Posterior cingulate gyrus (tissue), 11 donors: ENCODE results near the gene PRSS2.
A peak's percentile ranks its signal among the peaks of the same experiment; 100 is the strongest.

Source experiments
- DNase-seq, 10 donors: peaks; one replicate each; pipeline versions ENCODE4 v3.0.0 to v3.0.0-alpha.2; 2020 to 2021; ENCODE audit warnings: mixed read lengths in 3 of 10
- intact Hi-C: fragments of 100-400 bp; cut with DNase I; formaldehyde crosslinking; loops from one replicate; pipeline ENCODE4 v1.15.1; 2023

The PRSS2 gene

DNA sequence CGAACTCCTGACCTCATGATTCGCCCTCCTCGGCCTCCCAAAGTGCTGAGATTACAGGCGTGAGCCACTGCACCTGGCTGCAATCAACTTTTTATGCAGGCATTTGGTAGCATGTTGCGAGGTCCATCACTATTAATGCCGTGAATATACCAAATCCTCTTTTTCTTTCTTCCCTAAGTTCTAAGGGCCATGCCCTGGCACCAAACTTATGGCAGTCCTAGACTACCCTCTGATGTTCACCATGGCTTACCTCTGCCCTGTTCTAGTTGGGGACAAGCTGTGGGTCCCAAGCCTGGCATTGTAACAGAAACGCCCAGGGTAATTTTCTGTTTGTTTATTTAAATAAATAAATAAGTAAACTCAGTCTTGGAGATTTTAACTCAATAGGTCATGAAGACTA, 13.3 kb downstream of the PRSS2 start:
- peak in 1 of 10 donors; percentile 17 for DNase-seq
- intact Hi-C loops: loop anchor here (5.0 kb wide), 1 partner anchor 67 kb away; no protein-coding TSS in a partner anchor

DNA sequence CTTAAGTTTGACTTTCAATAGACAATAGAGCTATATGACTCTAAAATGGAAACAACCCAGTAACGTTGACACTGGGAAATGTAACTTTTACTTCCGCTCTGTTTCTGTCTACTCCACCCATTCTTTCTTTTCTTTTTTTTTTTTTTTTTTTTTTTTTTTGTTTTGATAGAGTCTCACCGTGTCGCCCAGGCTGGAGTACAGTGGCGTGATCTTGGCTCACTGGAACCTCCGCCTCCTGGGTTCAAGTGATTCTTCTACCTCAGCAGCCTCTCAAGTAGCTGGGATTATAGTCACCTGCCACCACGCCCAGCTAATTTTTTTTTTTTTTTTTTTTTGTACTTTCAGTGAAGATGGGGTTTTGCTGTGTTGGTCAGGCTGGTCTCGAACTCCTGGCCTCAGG, 13.9 kb downstream of the PRSS2 start:
- peak in 1 of 10 donors; percentile 40 for DNase-seq
- intact Hi-C loops: loop anchor here (5.0 kb wide), 1 partner anchor 67 kb away; no protein-coding TSS in a partner anchor

DNA sequence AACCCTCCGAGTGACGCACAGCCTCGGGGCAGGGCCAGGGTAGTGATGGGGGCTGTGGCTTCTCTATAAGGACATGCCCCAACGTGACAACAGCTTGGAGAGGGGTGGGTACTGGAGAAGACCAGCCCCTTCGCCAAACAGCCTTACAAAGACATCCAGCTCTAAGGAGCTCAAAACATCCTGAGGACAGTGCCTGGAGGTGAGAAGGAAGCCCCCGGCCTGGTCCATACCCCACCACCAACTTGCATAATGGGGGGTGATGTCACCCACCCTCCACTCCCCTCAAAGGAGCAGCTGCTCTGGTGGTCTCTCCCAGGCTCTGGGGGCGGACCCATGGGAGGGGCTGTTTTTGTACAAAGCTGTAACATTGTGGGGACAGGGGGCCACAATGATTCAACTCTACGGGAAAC, 15.1 kb downstream of the PRSS2 start:
- peak in 1 of 10 donors; percentile 35 for DNase-seq
- intact Hi-C loops: no loop called here

DNA sequence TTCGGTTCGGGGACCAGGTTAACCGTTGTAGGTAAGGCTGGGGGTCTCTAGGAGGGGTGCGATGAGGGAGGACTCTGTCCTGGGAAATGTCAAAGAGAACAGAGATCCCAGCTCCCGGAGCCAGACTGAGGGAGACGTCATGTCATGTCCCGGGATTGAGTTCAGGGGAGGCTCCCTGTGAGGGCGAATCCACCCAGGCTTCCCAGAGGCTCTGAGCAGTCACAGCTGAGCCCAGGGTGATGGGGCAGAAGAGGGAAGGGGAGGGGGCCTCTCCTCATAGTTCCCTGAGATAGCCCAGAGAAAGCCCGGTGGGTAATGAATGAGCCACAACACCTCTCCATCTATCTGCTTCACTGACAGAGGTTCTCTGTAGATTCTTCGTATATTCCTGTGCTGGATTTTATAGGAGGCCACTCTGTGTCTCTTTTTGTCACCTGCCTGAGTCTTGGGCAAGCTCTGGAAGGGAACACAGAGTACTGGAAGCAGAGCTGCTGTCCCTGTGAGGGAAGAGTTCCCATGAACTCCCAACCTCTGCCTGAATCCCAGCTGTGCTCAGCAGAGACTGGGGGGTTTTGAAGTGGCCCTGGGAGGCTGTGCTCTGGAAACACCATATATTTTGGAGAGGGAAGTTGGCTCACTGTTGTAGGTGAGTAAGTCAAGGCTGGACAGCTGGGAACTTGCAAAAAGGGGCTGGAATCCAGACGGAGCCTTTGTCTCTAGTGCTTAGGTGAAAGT, 16.4 kb downstream of the PRSS2 start:
- intact Hi-C loops: no loop called here

DNA sequence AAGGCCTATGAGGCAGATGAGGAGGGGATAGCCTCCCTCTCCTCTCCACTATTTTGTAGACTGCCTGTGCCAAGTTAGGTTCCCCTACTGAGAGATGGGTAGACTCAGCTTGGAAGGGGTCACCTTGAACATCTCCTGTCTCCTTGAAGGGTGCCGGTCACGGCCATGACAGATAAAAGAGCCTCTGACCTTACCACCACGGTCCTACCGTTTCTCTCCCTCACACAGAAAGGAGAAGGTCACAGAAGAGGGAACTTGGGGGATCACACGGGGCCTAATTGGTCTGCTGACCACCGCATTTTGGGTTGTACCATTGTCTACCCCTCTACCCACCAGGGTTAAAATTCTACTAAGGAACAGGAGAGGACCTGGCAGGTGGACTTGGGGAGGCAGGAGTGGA, 17.0 kb downstream of the PRSS2 start:
- intact Hi-C loops: no loop called here
- no peak for DNase-seq

More for the DNA sequence above, 16.4 kb downstream of the PRSS2 start:
- peak in 1 of 10 donors; percentile 0 for DNase-seq

DNA sequence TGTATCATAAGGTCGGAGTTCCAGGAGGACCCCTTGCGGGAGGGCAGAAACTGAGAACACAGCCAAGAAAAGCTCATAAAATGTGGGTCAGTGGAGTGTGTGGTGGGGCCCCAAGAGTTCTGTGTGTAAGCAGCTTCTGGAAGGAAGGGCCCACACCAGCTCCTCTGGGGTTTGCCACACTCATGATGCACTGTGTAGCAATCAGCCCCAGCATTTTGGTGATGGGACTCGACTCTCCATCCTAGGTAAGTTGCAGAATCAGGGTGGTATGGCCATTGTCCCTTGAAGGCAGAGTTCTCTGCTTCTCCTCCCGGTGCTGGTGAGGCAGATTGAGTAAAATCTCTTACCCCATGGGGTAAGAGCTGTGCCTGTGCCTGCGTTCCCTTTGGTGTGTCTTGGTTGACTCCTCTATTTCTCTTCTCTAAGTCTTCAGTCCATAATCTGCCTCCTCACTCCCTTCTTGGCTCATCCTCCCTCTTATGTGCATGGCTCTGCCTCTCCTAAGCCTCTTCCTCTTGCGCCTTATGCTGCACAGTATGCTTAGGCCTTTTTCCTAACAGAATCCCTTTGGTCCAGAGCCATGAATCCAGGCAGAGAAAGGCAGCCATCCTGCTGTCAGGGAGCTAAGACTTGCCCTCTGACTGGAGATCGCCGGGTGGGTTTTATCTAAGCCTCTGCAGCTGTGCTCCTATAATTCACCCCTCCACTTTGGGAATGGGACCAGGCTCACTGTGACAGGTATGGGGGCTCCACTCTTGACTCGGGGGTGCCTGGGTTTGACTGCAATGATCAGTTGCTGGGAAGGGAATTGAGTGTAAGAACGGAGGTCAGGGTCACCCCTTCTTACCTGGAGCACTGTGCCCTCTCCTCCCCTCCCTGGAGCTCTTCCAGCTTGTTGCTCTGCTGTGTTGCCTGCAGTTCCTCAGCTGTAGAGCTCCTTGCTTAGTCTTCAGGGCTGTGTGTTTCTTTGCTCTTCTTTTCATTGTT, 17.8 kb downstream of the PRSS2 start:
- intact Hi-C loops: no loop called here
- no peak for DNase-seq

DNA sequence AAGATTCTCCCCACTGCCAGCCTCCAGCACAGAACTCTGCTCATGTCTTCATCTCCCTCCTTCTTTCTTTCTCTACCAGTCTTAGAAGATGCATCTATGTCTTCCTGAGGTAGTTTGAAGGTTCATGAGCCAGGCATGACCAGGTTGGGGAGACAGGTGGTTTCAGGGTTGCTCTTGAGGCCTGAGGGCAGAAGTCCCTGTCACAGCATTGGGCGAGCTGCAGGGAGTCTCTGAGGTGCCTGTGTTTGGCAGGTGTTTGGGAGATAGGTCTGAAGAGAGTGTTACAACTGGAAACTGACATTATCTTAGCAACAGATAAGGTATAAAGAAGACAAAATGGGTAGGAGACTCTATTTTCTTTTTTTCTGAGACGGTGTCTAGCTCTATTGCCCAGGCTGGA, 18.7 kb downstream of the PRSS2 start:
- intact Hi-C loops: no loop called here
- DNase-seq: no peak

DNA sequence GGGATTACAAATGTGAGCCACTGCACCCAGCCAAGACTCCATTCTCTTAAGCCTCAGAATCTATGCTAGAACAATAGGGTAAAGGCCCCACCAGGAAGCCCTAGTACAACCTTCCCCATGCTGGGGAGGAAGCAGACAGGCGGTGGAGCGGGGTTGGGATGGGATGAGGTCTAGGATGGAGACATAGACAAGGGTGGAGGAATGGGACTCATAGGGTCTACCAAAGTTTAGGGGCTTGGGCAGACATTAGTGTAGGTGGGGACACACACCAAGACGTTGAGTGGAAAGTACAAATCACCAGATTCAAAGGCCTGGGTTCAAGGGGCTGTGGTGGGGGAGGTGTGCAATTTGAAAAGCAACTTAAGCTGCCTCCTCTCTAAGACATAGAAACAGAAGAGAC, 19.3 kb downstream of the PRSS2 start:
- DNase-seq: no peak
- intact Hi-C loops: no loop called here

DNA sequence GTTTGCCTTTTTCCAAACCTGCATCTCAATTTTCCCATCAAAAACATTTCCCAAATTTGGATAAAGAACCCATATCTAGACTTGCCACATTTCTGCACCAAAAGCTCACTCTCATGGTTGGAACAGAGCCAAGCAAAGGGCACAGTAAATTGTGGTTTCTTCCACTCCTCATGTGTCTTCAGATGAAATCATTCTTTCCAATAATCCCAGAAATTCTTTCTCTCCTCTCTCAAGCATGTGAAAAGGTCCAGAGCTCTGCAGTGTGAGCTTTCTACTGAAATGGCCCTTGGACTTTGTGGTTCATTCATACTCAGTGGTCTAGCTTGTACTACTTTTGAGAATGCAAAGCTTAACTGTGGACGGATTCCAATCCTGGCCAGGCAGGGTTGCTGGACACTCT, 19.8 kb downstream of the PRSS2 start:
- DNase-seq: no peak
- intact Hi-C loops: no loop called here

DNA sequence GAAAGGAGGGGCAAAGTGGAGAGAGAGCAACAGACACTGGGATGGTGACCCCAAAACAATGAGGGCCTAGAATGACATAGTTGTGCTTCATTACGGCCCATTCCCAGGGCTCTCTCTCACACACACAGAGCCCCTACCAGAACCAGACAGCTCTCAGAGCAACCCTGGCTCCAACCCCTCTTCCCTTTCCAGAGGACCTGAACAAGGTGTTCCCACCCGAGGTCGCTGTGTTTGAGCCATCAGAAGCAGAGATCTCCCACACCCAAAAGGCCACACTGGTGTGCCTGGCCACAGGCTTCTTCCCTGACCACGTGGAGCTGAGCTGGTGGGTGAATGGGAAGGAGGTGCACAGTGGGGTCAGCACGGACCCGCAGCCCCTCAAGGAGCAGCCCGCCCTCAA, 20.7 kb downstream of the PRSS2 start:
- no peak for DNase-seq

DNA sequence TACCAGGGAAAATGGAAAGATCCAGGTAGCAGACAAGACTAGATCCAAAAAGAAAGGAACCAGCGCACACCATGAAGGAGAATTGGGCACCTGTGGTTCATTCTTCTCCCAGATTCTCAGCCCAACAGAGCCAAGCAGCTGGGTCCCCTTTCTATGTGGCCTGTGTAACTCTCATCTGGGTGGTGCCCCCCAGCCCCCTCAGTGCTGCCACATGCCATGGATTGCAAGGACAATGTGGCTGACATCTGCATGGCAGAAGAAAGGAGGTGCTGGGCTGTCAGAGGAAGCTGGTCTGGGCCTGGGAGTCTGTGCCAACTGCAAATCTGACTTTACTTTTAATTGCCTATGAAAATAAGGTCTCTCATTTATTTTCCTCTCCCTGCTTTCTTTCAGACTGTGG, 21.4 kb downstream of the PRSS2 start:
- intact Hi-C loops: no loop called here
- no peak for DNase-seq

More for the DNA sequence above, 20.7 kb downstream of the PRSS2 start:
- intact Hi-C loops: no loop called here

DNA sequence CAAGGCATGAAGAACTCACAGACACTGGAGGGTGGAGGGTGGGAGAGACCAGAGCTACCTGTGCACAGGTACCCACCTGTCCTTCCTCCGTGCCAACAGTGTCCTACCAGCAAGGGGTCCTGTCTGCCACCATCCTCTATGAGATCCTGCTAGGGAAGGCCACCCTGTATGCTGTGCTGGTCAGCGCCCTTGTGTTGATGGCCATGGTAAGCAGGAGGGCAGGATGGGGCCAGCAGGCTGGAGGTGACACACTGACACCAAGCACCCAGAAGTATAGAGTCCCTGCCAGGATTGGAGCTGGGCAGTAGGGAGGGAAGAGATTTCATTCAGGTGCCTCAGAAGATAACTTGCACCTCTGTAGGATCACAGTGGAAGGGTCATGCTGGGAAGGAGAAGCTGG, 21.8 kb downstream of the PRSS2 start:
- no peak for DNase-seq
- intact Hi-C loops: no loop called here

DNA sequence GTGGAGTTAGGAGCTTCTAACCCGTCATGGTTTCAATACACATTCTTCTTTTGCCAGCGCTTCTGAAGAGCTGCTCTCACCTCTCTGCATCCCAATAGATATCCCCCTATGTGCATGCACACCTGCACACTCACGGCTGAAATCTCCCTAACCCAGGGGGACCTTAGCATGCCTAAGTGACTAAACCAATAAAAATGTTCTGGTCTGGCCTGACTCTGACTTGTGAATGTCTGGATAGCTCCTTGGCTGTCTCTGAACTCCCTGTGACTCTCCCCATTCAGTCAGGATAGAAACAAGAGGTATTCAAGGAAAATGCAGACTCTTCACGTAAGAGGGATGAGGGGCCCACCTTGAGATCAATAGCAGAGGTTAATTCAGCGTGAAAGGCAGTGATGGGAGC, 22.4 kb downstream of the PRSS2 start:
- no peak for DNase-seq
- intact Hi-C loops: no loop called here

DNA sequence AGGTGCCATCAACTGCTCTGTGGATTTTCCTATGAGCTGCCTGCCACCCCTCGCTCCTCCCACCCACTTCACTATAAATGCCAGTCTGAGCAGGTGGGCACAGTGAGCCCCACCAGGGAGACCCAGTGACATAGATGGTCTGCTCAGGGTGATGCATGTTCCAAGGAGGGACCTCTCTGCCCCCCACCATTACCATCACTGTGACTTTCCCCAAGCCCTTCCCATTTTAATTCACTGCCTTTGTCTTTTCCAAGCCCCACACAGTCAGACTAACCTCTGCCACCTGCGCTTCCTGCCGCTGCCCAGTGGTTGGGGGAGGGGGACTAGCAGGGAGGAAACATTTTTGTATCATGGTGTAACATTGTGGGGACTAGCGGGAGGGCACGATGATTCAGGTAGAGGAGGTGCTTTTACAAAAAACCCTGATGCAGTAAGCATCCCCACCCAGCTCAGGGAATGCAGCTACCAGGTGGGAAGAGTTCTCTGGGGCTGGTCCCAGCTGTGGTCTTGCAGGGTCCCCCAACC, 24.6 kb downstream of the PRSS2 start:
- DNase-seq: no peak
- intact Hi-C loops: no loop called here

DNA sequence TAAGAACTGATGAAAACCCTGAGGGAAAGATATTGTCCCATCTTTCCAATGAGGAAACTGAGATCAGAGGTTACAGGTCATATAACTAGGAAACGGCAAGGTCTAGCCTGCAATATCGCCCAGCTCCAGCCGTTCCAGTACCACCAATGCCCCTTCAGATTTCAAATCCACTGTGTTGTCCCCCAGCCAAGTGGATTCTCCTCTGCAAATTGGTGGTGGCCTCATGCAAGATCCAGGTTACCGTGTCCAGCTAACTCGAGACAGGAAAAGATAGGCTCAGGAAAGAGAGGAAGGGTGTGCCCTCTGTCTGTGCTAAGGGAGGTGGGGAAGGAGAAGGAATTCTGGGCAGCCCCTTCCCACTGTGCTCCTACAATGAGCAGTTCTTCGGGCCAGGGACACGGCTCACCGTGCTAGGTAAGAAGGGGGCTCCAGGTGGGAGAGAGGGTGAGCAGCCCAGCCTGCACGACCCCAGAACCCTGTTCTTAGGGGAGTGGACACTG, 25.3 kb downstream of the PRSS2 start:
- intact Hi-C loops: no loop called here
- DNase-seq: no peak

DNA sequence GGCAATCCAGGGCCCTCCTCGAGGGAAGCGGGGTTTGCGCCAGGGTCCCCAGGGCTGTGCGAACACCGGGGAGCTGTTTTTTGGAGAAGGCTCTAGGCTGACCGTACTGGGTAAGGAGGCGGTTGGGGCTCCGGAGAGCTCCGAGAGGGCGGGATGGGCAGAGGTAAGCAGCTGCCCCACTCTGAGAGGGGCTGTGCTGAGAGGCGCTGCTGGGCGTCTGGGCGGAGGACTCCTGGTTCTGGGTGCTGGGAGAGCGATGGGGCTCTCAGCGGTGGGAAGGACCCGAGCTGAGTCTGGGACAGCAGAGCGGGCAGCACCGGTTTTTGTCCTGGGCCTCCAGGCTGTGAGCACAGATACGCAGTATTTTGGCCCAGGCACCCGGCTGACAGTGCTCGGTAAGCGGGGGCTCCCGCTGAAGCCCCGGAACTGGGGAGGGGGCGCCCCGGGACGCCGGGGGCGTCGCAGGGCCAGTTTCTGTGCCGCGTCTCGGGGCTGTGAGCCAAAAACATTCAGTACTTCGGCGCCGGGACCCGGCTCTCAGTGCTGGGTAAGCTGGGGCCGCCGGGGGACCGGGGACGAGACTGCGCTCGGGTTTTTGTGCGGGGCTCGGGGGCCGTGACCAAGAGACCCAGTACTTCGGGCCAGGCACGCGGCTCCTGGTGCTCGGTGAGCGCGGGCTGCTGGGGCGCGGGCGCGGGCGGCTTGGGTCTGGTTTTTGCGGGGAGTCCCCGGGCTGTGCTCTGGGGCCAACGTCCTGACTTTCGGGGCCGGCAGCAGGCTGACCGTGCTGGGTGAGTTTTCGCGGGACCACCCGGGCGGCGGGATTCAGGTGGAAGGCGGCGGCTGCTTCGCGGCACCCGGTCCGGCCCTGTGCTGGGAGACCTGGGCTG, 26.0 kb downstream of the PRSS2 start:
- no peak for DNase-seq
- intact Hi-C loops: no loop called here

DNA sequence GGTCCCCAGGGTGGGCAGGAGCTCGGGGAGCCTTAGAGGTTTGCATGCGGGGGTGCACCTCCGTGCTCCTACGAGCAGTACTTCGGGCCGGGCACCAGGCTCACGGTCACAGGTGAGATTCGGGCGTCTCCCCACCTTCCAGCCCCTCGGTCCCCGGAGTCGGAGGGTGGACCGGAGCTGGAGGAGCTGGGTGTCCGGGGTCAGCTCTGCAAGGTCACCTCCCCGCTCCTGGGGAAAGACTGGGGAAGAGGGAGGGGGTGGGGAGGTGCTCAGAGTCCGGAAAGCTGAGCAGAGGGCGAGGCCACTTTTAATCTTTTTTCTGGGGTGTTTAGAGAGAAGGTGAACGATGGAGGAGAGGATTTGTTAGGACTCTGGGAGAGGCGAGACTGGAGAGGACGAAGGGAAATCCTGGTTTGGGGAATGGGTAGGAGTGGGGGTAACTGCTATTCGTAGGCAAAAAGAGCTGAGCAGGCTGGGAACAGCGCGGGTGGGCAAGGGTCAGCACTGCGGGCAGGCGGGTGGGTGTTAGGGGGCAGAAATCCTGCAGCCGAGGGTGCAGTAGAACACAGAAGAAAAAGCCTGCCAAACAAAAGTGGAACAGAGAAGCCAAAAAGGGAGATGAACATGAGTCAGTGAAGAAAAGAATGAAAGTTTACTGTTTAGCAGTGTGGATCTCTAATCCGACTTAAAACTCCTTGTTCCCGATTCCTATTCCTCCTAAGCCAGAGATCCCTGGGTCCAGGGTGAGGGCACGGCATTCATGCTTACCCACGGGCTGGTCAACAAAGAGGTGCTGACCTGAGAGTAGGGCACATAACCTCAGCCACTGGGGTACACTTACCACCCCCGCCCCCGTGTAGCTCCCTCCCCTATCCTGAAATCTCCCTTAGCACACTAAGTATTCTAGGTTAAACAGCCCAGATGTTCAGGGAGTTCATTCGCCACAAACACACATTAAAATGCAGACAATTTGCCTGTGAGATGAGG, 26.9 kb downstream of the PRSS2 start:
- intact Hi-C loops: no loop called here

DNA sequence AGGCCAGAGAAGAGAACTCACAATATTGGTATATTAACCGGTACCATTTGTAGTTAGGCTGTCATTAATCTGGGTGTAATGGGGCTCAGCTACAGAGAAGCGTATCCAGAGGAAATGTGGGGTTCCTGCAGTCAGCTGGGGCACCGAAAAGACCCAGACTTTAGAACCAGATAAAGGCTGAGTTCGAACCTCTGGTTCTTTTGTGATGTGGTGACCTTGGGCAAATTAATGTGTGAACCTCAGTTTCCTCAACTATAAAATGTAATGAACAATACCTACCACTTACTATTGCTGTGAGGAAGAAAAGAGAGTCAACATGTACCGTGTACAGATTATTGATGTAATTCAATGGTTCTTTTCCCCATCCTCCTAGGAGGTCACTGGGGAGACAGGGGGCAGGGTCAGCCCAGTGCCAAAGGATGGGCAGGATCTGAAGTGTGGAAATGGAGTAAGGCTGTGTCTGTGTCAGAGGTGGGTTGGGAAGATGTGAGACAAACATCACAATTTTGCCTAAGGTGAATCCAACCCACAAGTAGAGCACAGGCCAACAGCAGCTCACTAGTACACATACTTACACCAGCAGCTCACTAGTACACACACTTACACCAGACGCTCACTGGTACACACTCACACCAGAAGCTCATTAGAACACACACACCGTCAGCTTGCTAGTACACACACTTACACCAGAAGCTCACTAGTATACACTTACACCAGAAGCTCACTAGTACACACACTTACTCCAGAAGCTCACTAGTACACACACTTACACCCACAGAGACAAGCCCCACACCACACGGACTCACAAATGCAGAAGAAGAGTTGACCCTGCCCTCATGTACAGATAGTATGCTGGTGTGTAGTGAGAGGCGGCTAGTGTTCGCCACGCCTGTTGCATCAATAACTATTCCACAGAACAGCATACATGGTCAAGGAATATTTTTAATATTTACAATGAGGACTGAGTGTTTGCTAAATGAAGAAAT, 28.0 kb downstream of the PRSS2 start:
- no peak for DNase-seq
- intact Hi-C loops: no loop called here

More for the DNA sequence above, 26.9 kb downstream of the PRSS2 start:
- no peak for DNase-seq
